ENCODE measurements around the gene NEU1.
"Not testable (repeated sequence)": the region's sequence is repeated elsewhere in the genome, so short reads cannot be mapped to it uniquely, and the experiment has no call there.

The NEU1 gene

GRCh38 chr6:31814677-31815024, 48.0 kb downstream of the NEU1 start:
- no peak for TF ChIP-seq CTCF (IDR thresholded peaks at IDR 0.05; ENCODE audit: low read depth, low read length, missing control alignments)
- H3K4me3 ChIP-seq (ENCODE audit: low read depth, low read length) = peak overlapping the region; percentile 72
- DNase-seq (ENCODE audit: low read depth) = no peak

- no peak for TF ChIP-seq CTCF (IDR thresholded peaks at IDR 0.05; ENCODE audit: low read depth, low read length, missing control alignments)
- DNase-seq (ENCODE audit: low read depth) = no peak
- no peak overlapping the region; the same call in 1 of the 2 replicates for H3K4me3 ChIP-seq (ENCODE audit: low read depth, low read length)
These were observed 49.2 kb downstream of the NEU1 start for GRCh38 chr6:31813465-31813849.

GRCh38 chr6:31811645-31812044, 51.0 kb downstream of the NEU1 start:
- no peak for DNase-seq (ENCODE audit: low read depth)
- TF ChIP-seq CTCF (IDR thresholded peaks at IDR 0.05; ENCODE audit: low read depth, low read length, missing control alignments) = no peak
- H3K4me3 ChIP-seq (ENCODE audit: low read depth, low read length) = no peak overlapping the region

- not testable (repeated sequence) for DNase-seq (ENCODE audit: low read depth); H3K4me3 ChIP-seq (ENCODE audit: low read depth, low read length)
These were observed 54.0 kb downstream of the NEU1 start for GRCh38 chr6:31808599-31808998.

All from GM12864 (cell line).